Lower leg skin (tissue), 3 donors: ENCODE data around the gene POGZ.

Source experiments
- POLR2A ChIP-seq, 2 donors: fragments of 450-650 bp; IDR thresholded peaks; one replicate each; pipeline ENCODE4 v1.6.1; 2016 to 2017; ENCODE audit warnings: antibody characterized with exemption in 2 of 2, mild to moderate bottlenecking in 1 of 2, moderate library complexity in 1 of 2
- TF ChIP-seq, protein P1 (sequence below), 3 donors: fragments of 450-650 bp; IDR thresholded peaks; one replicate each; pipeline ENCODE4 v1.5.1; 2016; ENCODE audit warnings: antibody characterized with exemption in 3 of 3, mild to moderate bottlenecking in 3 of 3, moderate library complexity in 2 of 3

GRCh38 chr1:151428068-151428467, 31.2 kb downstream of the POGZ start:
- TF ChIP-seq, protein P1, sequence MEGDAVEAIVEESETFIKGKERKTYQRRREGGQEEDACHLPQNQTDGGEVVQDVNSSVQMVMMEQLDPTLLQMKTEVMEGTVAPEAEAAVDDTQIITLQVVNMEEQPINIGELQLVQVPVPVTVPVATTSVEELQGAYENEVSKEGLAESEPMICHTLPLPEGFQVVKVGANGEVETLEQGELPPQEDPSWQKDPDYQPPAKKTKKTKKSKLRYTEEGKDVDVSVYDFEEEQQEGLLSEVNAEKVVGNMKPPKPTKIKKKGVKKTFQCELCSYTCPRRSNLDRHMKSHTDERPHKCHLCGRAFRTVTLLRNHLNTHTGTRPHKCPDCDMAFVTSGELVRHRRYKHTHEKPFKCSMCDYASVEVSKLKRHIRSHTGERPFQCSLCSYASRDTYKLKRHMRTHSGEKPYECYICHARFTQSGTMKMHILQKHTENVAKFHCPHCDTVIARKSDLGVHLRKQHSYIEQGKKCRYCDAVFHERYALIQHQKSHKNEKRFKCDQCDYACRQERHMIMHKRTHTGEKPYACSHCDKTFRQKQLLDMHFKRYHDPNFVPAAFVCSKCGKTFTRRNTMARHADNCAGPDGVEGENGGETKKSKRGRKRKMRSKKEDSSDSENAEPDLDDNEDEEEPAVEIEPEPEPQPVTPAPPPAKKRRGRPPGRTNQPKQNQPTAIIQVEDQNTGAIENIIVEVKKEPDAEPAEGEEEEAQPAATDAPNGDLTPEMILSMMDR (IDR thresholded peaks at IDR 0.05): no peak
- TF ChIP-seq POLR2A (IDR thresholded peaks at IDR 0.05): no peak
